GM19468 (cell line): Measurements from ENCODE around the gene FADS6.

Source experiments
- ATAC-seq: cut with Tn5 transposase; IDR thresholded peaks from one replicate; pipeline ENCODE4 v1.9.1; 2021; ENCODE audit warnings: mild to moderate bottlenecking, moderate library complexity, moderate number of reproducible peaks; ENCODE audit not compliant: unreplicated experiment; ENCODE audit errors: extremely low read depth

The FADS6 gene

DNA sequence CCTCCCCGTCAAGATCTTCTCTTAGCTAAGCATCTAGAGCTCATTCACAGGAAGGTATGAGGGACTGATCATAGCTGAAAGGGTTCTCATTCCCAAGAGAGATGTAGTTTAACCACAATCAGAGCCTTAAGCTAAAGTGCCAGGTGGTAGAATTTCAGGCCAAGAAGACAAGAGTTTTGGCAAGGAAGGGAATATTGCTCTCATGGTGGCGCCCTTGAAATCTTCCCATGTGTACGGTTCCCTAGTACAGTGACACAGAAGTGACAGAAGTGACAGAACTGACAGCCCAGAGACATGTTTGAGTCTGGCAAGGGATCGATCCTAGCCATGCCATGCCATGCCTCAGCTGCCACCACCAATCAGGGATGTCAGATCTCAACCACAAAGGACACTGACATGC lies 36.2 kb downstream of the FADS6 start:
- no peak for ATAC-seq

DNA sequence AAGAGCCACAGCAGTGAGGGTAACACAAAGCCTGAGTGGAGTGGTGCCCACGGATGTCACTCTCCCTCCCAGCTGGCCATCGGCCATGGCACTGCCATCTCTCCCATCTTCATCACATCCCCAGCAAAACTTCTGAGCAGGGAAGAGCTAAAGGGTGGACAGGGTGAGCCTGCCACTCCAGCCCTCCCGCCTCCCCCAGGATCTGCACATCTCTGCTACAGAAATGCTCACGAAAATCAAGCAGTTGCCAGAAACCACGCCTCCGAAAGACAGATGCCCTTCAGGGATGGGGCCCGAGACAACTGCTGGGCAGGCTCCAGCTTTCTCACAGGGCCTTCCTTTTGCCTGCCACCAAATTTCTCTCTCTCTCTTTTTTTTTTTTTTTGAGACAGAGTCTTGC lies 37.3 kb downstream of the FADS6 start:
- no peak for ATAC-seq

DNA sequence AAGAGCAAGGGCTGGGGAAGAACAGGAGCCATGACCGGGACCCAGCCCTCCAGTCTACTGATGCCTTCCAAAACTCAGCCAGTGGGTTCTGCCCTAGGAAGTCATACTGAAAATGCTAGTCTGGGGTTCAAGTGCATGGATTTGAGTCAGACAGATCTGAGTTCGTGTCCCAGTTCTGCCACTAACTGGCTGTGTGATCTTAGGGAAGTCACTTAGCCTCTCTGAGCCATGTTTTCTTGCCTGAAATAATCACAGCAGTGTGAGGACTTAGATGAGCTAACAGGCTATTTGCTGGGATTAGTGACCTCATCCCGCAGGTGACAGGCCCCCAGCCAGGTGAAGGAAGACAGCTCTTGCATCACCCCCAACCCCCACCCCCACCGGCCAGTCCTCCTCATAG lies 38.1 kb downstream of the FADS6 start:
- ATAC-seq, result no peak

DNA sequence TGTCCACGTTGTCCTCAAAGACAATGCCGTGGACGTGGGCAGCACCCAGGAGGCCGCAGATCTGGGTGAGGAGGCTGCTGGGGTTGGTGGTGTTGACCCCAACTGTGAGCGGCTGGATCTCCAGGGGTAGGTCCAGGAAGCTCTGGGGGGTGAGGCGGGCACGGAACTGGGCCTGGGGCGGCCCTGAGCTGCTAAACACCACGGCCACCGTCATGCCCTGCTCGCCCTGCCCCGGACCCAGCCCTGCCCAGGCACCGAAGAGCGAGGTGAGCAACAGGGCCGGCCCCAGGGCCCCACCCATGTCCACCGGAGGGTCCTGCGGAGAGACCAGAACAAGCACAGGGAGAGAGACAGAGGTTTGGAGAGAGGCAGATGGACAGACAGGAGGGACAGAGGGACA lies 38.6 kb downstream of the FADS6 start:
- ATAC-seq, result no peak

DNA sequence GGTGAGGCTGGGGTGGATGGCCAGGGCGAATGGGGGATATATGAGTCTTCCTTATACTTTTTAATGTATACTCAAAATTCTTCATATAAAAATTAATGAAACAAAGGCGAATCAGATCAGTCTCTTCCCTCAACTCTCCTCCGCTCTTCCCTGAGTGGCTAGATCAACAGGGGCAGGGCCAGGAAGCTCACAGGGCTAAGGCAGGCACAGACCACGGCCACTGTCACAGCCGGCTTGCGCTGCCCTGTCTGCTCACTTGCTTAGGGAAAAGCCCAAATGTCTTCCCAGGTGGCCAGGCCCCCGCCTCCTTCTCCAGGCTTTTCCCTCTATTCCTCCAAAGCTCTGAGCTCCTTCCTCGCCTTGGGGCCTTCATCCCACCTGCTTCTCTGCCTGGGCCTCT lies 39.8 kb downstream of the FADS6 start:
- ATAC-seq, result no peak

DNA sequence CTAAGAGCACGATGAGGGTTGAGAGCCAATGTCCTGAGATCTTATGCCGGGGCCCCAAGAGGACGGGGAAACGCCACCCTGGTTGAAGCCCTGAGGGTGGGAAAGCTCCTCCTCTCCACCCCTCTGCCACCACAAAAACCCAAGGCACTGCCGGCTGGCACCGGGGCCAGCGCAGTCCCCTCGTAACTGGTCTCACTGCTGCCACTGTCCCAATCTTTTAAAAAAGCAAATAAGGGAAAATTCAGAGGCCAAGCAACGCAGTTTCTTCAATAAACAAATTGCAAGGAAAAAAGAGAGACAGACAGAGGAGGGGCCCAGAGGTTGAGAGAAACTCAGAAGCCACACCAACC lies 40.4 kb downstream of the FADS6 start:
- no peak for ATAC-seq

DNA sequence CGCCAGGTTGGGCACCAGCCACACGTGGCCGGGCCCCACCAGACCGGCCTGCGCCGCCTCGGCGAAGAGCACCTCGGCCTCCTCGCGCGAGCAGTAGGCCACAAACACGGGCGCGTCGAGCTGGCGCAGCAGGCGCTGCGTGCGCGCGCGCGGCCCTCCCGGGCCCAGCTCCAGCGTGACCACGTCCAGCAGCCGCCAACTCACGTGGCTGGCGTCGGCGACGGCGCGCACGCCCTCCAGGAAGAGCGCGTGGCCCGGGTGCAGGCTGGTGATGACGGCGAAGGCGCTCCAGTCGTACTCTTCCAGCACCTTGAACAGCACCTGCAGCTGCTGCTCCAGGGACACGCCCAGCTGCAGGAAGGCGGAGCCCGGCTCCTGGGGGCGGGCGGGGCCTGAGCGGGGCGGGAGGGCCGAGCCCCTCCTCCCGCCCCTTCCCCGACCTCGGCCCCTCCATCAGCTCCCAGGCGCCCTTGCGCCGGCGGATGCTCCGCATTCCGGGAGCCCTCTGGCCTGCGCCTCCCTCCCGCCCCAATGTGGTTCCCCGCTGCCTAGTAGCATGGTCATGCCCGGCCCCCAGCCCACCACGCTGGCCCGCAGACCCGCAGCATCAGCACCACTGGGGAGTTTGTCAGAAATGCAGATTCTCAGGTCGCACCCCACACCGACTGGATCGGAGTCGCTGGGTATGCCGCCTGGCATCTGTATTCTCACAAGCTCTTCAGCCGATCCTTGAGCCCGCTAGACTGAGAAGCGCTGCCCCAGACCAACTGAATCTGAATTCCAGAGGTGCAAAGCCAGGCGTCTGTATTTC lies 41.0 kb downstream of the FADS6 start:
- no peak for ATAC-seq

DNA sequence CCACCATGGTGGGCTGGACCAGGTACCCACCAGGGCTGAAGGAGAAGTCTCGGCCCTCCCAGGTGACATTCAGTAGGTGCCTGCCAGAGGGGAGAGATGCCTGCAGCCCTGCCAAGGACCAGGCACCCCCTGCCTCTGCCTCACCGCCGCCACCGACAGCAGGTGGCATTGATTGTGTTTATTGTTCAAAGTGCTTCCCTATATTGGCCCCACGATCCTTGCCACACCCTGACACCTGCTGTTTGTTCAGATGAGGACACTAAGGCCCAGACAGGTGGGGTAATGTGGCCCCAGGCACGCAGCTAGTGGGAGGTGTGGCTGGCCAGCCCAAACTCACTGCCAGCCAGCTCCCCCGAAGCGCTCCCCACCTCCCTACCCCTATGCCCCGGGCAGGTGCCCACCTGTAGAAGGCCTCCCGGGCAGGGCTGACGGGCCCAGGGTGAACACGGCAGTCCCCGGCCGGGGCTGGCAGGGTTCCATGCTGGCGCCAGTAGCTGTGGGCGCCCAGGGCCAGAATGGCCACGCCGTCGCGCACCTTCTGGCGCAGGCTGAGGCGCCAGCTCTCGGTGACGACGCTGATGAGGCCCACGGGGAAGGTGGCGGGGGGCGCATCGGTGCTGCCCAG lies 41.7 kb downstream of the FADS6 start:
- ATAC-seq, result no peak

DNA sequence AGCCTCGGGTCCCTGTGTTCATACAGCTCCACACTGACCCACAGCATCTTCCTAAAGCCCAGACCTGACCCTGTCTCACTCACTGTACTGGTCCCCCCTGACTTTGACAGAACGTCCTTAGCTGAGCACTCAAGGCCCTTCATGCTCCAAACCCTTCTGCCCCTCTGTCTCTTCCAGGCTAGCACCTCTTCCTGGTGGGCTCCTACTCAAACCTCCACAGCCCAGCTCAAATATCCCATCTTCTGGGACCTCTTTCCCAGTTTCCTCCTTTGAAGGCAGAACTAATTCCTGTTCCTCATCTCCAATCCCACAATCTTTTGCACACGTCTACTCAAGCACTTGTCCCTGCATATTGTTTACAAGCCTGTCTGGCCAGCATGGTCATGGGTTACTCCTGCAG lies 42.5 kb downstream of the FADS6 start:
- ATAC-seq, result no peak

DNA sequence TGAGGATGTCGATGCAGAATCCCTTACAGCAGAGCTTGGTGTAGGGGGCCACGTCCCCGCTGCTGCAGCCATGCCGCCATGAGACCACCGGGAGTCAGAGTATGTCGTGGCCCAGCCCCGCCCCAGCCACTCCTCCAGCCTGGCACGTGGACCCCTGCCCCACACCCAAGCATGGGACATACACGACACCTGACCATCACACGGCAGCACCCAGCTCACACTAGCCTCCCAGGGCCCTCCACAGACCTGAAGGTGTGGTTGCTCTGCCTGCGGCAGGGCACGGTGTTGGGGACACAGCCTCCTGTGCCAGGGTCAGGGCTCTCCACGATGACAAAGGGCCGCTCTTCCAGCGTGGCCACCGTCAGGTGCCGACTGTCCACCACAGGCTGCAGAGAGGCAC lies 43.1 kb downstream of the FADS6 start:
- no peak for ATAC-seq

DNA sequence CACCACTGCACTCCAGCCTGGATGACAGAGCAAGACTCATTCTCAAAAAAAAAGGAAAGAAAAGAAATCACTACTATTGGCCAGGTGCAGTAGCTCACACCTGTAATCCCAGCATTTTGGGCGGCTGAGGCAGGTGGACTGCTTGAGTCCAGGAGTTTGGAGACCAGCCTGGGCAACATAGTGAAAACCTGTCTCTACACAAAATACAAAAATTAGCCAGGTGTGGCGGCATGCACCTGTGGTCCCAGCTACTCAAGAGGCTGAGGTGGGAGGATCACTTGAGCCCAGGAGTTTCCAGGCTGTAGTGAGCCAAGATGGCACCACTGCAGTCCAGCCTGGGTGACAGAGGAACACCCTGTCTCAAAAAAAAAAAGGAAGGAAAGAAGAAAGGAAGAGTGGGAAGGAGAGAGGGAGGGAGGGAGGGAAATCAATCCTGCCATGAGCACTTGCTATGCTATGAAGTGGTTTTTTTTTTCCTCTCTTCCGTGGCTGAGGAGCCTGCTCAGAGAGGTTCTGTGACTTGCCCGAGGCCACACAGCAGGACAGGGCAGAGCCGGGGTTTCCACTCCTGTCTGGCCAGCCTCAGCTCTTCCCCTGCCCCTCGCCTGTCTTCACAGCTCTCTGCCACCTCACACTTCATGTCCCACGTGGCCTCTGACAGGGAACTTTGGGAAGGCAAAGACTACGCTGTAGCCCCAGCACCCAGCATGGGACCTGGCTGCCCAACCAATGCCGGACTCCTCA lies 44.6 kb downstream of the FADS6 start:
- no peak for ATAC-seq

DNA sequence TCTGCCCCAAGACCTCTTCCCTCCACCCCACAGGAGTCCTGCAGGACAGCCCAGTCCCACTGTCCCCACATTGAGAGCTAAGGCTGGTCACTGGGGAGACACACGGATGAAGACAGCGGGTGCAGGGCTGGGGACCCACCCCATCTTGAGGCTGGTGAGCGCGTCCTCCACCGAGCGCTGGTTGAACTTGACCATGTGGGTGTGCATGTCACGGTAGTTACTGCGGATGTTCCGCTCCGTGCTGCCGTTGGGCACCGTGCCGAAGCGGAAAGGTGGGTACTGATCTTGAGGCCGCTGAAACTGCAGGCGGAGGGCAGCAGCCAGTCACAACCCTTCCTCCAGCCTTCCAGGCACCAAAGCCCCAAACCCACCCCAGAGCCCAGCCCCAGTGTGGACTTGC lies 46.8 kb downstream of the FADS6 start:
- no peak for ATAC-seq

DNA sequence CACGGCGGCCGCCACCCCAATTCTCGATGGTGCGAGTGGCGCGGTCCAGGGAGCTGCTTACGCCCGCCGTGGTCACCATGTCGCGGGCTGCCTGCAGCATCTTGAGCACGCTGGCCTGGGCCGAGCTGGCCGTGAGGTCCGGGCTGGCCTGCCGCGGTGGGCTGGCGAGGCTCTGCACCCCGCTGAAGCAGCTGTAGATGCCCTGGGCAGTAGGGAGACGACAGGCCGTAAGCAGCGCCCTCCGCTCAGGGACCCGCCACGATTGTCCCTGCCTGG lies 50.1 kb downstream of the FADS6 start:
- ATAC-seq, result no peak

DNA sequence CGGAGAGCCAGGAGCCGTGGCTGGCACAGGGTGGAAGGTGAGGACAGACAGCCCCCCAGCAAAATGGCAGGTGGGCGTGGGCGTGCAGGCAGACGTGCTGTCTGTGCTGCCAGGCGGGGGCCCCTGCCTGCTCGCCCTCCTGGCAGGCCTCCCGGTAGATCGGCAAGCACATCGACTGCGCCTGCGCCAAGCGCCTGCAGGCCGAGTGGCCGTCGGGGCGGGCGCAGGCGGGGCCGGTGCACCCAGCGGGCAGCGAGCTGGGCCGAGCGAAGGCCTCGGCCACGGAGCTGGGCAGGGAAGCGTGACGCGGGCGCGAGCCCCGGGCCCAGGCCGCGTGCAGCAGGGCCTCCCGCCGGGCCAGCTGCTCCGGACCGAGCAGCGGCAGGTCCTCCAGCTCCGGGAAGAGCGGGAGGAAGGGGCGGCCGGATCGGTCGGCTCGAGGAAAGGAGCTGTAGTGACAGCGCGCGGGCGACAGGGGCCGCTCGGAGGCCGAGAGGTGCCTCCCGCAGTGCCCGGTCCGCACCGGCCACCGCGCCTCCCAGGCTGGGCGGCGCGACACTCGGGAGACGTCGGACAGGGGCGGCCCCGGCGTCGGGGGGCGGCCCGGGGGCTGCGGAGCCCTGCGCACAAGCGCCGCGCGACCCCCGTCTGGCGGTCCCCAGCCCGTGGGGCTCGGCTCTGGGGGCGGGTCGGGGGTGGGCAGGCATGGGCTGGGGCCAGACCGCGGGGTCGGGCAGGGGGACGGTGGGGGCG lies 50.7 kb downstream of the FADS6 start:
- ATAC-seq, result no peak

DNA sequence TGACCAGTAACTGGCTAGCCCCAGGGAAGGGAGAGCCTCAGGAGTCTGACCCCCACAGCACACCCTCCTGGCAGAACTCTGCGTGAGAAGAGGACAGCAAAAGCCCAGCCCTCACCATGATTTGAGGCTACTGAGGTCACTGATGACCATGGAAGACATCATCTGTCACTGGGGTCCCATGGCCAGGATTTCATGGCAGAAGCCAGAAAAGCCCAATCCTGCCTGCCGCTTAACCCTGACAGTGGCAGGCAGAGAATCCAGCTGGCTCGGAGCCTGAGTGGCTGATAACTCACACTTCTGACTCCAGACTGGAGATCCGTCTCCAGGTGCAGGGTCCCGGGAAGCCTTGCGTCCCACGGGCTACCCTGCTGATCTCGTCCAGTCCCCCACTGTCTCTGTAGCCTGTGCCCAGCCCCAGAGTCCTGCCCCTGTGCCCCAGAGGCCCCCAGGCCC lies 51.3 kb downstream of the FADS6 start:
- ATAC-seq, result no peak

DNA sequence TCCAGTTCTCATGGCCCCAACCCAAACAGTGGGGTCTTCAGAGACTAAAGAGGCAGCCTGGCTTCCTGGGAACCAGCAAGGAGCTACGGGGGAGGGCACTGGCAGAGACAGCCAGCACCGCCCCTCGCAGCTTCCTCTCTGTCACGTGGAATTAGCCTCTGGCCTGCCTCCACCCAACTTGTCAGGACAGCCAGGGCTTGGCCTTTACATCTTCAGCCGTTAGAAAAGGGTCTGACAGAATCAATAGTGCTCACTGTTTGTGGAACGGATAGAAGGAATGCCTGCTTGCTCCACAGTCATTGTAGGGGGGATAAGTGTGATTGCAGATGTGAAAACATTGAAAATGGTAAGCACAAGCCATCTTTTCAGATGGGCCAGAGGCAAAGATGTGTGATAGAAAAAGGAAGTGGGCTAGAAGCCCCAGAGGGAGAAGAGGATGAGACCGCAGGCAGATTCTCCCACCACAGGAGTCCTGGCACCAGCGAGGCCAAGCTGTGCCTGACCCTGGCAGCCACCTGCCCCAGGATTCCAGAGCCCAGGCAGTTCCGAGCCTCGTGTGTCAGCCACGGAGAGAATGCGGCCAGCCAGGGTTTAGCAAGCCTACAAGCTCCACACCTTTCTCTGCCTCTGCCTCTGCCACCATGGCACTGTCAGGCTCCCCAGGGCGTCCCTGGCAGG lies 52.3 kb downstream of the FADS6 start:
- ATAC-seq, result no peak

DNA sequence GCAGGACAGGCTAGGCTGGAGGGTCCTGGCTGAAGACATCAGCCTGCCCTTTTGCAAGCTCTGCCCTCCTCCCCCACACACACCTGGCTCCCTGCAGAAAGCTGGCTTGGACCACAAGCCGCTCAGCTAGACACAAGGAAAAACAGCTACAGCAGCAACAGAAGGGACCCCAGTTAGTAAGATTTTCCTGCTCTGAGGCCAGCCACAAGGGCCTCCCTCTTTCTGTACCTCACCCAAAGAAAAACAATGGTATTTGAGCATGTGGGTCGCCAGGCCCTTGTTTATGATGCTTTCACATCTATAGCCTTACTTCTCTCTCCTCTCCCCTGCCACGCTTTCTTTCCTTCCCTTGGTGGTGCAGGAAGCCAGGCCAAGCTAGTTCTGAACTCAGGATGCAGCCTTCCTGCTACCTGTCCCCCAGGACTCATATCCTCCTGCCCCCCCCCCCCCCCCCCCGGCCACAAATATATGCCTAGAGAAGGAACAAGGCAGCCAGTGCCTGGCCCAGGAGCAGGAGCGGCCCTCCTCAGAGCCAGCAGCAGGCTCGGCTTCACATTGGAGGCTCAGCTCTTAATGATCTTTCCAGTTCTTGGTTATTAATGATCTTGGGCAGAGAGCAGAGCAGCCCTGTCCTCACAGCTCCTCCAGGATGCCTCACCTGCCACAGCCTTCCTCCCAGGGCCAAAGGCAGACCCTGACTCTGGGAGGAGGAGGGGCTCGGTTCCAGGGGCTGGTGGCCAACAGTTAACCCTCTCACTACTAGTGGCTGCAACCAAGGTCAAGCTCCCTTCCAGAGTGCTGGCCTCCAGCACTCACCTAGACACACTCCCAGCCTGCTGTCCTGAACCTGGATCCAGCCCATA lies 53.2 kb downstream of the FADS6 start:
- ATAC-seq, result no peak

DNA sequence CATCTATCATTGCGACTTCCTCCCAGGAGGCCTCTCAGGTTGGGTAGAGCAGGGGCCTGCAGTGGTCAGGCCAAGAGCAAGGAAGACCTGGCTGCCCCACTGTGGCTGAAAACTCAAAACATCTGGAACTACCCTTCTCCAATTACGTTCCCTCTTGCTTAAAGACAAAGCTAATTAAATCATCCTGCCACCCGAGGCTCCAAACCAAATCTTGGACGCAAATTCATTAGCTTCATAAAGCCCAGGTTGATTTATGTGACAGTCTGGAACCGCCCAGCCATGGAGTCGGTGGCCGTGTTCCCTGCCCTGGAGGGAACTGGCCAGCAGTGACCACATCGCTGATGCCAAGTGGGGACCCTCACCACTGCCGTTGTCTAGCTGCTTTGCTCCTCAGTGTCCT lies 55.2 kb downstream of the FADS6 start:
- no peak for ATAC-seq

DNA sequence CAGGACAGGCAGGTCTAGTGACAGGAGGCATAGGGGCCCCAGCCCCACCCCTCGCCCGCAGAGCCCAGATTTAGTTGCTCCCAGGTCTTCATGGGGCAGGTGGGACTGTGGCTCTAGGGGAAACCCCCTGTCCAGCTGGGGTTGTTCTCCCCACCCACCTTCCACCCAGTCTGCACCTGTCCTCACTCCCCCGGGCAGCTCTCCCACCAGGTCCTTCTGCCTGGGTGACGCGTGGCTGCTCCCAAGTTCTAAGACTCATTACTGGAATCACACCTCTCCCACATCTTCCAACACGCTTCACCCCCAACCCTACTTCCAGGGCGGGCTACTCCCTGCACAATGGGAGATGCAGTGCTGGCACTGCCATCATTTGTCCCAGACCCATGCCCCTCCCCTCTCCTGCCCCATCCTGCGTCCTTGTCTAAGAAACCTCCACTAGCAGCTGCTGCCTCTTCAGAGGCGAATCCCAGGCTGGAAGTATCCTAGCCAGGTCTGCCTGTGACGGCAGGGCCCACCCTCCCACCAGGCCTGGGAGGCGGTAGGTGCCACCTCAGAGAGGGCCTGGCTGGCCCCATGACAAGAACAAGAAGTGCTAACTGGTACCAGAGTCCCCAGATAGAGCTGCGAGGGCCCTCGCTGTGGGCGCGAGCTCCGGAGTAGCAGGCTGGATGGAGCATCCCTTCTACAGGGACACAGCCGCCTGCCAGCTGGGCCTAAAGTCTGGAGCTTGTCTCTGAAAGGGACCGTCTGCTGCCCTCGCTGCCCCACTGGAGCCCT lies 56.6 kb downstream of the FADS6 start:
- ATAC-seq, result no peak
